ENCODE data around the gene ICAM4. TPM values are rescaled to one million over a fixed set of nuclear protein-coding genes. Genes with fewer than 3 reads are reported as not detected.

Gene ICAM4
- total RNA-seq, 1 donor from 2014 or later, result 5.3 TPM

GRCh38 chr19:10290357-10290875 lies 3.7 kb downstream of the ICAM4 start:
- peaks cover 100% of the 10 kb centered on the region for H3K27me3 Mint-ChIP-seq
- H3K4me3 Mint-ChIP-seq, result peak overlapping the region; percentile 87
- no peaks in the 10 kb centered on the region for H3K9me3 Mint-ChIP-seq
- peaks cover 21% of the 10 kb centered on the region for H3K4me1 Mint-ChIP-seq (ENCODE audit: unreplicated experiment)
- no peak overlapping the region for H3K27ac Mint-ChIP-seq
- TF ChIP-seq CTCF (conservative IDR thresholded peaks at IDR 0.05), result no peak
- no peak for DNase-seq (ENCODE audit: extremely low spot score, unreplicated experiment)
- peaks cover 3% of the 10 kb centered on the region for H3K36me3 Mint-ChIP-seq

GRCh38 chr19:10290876-10291553 lies 4.3 kb downstream of the ICAM4 start:
- no peak overlapping the region for H3K27ac Mint-ChIP-seq

GRCh38 chr19:10291554-10292205 lies 4.9 kb downstream of the ICAM4 start:
- H3K4me3 Mint-ChIP-seq, result peak overlapping the region; percentile 87
- DNase-seq (ENCODE audit: extremely low spot score, unreplicated experiment), result no peak
- H3K27me3 Mint-ChIP-seq, result peaks cover 99% of the 10 kb centered on the region
- H3K27ac Mint-ChIP-seq, result peak overlapping the region; percentile 43
- no peak for TF ChIP-seq CTCF (conservative IDR thresholded peaks at IDR 0.05)
- H3K36me3 Mint-ChIP-seq, result no peaks in the 10 kb centered on the region
- peaks cover 26% of the 10 kb centered on the region for H3K4me1 Mint-ChIP-seq (ENCODE audit: unreplicated experiment)
- H3K9me3 Mint-ChIP-seq, result no peaks in the 10 kb centered on the region

More at GRCh38 chr19:10290876-10291553, 4.3 kb downstream of the ICAM4 start:
- peak overlapping the region; percentile 87 for H3K4me3 Mint-ChIP-seq
- H3K36me3 Mint-ChIP-seq, result no peaks in the 10 kb centered on the region
- no peak for TF ChIP-seq CTCF (conservative IDR thresholded peaks at IDR 0.05)
- H3K9me3 Mint-ChIP-seq, result no peaks in the 10 kb centered on the region
- peak; percentile 70 for DNase-seq (ENCODE audit: extremely low spot score, unreplicated experiment)
- peaks cover 100% of the 10 kb centered on the region for H3K27me3 Mint-ChIP-seq
- H3K4me1 Mint-ChIP-seq (ENCODE audit: unreplicated experiment), result peaks cover 26% of the 10 kb centered on the region

GRCh38 chr19:10292206-10292788 lies 5.5 kb downstream of the ICAM4 start:
- Mint-ChIP-seq H3K27ac (peak overlapping the region; percentile 43), H3K9me3 (no peaks in the 10 kb centered on the region), H3K27me3 (peaks cover 96% of the 10 kb centered on the region), H3K4me1 (ENCODE audit: unreplicated experiment) (peaks cover 26% of the 10 kb centered on the region), H3K4me3 (peak overlapping the region; percentile 87), H3K36me3 (no peaks in the 10 kb centered on the region)
- peak; percentile 89 for DNase-seq (ENCODE audit: extremely low spot score, unreplicated experiment)
- no peak for TF ChIP-seq CTCF (conservative IDR thresholded peaks at IDR 0.05)

- peaks cover 26% of the 10 kb centered on the region for H3K4me1 Mint-ChIP-seq (ENCODE audit: unreplicated experiment)
- H3K4me3 Mint-ChIP-seq, result peak overlapping the region; percentile 87
- DNase-seq (ENCODE audit: extremely low spot score, unreplicated experiment), result no peak
Observed at GRCh38 chr19:10292789-10293636, 6.3 kb downstream of the ICAM4 start.

More at GRCh38 chr19:10292789-10293636, 6.3 kb downstream of the ICAM4 start:
- no peak for TF ChIP-seq CTCF (conservative IDR thresholded peaks at IDR 0.05)
- H3K36me3 Mint-ChIP-seq, result no peaks in the 10 kb centered on the region
- H3K27me3 Mint-ChIP-seq, result peaks cover 94% of the 10 kb centered on the region
- peak overlapping the region; percentile 66 for H3K27ac Mint-ChIP-seq
- H3K9me3 Mint-ChIP-seq, result no peaks in the 10 kb centered on the region

Measured in type B pancreatic cell (in vitro differentiated cells).